HG02759 (cell line): ENCODE data around the gene EXD3.

Experiments used
- ATAC-seq: cut with Tn5 transposase; IDR thresholded peaks from one replicate; pipeline ENCODE4 v1.9.1; 2021; ENCODE audit warnings: mild to moderate bottlenecking, moderate library complexity; ENCODE audit not compliant: unreplicated experiment

The EXD3 gene

DNA sequence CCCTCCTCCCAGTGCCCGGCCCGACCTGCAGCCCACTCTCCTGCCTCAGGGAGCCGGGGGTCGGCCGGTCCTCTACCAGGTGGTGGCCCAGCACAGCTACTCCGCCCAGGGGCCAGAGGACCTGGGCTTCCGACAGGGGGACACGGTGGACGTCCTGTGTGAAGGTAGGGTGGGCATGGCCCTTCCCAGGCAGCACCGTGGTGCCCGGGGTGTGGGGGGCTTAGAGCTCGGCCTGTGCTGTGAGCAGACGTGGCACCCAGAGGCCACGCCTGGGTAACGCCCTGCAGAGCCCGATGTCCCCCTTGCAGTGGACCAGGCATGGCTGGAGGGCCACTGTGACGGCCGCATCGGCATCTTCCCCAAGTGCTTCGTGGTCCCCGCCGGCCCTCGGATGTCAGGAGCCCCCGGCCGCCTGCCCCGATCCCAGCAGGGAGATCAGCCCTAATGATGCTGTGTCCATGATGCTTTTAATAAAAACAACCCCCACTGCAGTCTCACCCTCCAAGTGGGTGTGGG lies 11.0 kb upstream of the EXD3 start:
- ATAC-seq, result no peak

DNA sequence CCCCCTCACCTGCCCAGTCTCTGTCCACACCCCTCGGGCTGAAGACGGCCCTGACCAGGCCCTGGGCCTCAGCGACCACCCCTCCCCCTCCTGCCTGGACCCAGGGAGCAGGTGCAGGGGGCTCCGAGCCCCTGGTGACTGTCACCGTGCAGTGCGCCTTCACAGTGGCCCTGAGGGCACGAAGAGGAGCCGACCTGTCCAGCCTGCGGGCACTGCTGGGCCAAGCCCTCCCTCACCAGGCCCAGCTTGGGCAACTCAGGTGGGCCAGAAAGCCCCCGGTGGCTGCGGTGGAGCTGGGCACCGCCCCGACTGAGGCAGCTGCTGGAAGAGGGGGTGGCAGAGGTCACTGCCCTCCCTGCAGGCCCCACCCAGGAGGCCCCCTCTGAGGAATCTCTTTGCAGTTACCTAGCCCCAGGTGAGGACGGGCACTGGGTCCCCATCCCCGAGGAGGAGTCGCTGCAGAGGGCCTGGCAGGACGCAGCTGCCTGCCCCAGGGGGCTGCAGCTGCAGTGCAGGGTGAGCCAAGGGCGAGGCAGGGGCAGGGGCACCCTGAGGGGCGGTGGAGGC lies 10.5 kb upstream of the EXD3 start:
- ATAC-seq, result no peak

DNA sequence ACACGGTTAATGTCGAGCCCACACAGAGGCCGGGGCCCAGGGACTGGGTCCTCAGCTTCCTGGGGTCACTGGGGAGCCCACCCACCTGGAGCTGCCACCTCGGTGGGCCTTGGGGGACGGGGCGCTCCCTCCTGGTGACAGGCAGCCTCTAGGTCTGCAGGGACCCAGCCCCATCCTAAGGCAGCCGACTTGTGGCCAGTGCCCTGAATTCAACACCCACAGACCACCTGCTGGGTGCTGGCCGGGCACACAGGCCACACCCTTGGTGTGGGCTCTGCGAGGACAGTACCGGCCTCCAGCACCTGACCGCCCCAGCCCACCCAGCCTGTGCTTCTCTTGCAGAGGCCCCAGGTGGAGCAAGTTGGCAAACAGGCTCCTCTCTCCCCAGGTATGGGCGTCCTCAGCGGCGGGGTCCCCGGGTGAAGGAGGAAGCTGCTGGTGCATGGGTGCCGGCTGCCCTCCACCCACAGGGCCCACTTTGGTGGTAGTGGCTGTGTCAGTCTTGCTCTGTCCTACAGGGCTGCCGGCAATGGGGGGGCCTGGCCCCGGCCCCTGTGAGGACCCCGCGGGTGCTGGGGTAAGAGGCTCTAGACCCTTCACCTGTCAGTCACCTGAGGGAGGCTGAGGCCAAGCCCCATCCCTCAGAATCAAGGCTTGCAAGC lies 9.9 kb upstream of the EXD3 start:
- ATAC-seq, result no peak

DNA sequence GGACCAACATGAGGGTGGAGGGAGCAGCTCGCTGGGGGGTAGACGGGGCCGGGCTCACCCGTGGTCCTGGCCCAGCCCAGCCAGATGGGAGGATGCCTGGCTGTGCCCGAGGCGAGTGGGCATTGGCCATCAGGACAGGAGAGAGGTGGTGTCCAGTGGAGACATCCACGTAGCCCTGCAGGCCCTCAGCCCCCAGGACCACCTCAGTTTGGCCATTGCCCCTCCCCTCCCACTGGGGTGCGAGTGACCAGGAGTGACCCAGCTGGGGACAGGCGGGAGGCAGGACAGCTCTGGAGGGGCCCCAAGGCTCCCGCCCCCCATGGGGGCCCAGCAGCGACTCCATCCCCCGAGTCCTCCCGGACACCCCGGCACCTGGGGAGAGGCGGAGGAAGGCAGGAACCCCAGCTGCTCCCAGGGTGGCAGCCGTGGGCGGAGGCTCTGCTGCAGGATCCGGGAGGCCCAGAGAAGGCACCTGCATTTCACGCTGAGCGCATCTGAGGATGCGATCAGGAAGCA lies 8.5 kb upstream of the EXD3 start:
- ATAC-seq, result no peak

DNA sequence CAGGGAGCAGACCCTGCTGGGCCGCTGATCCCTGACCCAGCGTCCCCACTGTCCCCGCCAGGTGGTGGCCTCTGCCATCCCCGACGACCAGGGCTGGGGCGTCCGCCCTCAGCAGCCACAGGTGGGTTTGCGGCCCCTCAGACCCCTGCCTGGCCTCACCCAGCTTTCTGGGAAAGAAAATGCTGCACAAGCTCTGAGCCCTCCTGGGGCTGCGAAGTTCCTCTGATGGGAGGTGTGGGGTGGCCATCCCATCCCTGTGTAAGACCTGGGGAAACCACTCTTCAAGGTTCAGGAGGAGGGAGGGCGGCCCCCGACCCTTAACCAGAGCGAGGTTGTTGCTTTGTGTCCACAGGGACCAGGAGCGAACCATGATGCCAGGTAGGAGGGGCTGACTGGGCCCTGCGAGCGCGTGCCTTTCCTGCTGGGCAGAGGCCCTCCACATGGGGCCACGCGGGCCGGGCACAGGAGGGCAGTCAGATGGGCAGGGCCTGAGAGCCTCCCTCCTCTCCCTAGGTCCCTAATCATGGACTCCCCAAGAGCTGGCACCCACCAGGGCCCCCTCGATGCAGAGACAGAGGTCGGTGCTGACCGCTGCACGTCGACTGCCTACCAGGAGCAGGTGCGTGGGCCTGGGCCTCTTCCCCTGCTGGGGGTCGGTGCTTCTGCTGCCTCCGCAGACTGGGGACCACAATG lies 7.9 kb upstream of the EXD3 start:
- ATAC-seq, result no peak

DNA sequence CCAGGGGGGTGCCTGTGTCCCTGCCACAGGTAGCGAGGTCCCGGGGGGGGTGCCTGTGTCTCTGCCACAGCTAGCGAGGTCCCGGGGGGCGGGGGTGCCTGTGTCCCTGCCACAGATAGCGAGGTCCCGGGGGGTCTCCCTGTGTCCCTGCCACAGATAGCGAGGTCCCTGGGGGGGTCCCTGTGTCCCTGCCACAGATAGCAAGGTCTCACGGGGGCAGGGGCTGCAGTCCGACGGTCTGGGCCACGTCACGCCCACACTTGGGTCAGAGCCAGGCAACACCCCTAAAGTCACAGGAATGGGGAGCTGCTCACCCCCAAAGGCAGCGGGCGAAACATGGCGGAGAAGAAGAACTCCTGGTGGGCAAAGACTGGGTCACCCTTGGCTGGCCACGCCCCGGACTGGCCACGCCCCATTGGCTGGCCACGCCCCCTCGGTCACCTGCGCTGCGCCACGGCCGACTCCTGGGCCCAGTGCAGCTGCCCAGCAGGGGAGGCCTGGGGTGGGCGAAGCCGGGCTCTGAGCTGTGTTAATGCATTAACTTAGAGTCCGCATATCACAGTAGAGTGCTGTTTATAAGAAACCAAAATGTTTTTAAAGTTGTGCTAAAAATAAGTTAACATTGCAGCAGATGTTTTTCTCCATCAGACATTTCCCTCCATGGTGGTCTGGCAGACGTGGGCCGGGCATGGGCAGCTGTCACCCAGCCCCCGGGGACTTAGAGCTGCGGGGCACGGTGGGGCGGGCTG lies 7.2 kb upstream of the EXD3 start:
- ATAC-seq, result no peak

DNA sequence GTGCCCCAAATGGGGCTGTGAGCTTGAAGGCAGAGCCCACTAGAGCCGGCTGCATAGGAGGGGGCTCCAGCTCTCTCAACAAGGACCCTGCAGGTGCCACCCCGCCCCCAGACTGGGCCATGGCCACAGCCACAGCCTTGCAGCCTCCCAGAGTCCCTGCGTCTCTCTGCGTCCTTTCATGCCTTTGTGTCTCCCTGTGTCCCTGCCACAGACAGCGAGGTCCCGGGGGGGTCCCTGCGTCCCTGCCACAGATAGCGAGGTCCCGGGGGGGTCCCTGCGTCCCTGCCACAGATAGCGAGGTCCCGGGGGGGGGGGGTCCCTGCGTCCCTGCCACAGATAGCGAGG lies 6.6 kb upstream of the EXD3 start:
- ATAC-seq, result no peak

DNA sequence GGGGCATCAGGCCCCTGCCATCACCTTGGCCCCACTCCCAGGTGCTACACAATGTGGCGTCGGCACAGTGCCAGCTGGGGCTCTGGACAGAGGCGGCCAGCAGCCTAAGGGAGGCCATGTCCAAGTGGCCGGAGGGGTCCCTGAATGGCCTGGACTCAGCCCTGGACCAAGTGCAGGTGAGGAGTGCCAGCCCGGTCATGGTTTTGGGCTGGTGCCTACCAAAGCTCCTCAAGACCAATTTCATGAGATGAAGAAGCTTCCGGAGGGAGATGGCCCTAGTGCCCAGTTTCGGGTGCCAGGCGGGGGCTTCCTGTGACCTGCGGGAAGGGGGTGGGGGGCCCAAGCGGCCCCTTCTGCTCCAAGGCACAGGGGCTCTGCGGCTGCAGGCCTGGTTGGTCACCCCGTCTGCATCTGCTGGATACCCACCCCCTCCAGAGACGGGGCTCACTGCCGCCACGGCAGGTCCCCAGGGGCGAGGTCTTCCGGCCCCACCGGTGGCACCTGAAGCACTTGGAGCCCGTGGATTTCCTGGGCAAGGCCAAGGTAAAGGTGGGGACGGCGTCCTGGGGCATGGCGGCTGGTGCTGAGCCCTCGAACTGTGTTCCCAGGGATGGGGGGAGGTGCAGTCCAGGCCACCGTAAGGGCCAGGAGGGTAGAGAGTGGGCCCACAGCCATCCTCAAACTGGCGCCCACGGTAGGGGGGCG lies 6.0 kb upstream of the EXD3 start:
- ATAC-seq, result no peak

DNA sequence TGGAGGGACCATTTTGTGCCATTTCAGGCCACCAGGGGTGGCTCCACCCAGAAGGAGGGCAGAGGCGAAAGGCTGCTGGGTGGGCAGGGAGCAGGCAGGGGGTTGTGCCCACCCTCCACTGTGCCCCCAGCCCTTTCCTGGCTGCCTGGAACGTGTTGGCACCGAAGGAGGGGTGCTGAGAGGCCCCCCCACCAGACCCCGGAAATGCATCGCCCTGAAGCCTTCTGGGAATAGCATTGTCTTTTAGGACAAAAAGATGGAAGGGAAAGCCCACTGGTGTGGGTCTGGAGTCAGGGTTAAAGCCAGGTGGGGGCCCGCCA lies 5.3 kb upstream of the EXD3 start:
- no peak for ATAC-seq

DNA sequence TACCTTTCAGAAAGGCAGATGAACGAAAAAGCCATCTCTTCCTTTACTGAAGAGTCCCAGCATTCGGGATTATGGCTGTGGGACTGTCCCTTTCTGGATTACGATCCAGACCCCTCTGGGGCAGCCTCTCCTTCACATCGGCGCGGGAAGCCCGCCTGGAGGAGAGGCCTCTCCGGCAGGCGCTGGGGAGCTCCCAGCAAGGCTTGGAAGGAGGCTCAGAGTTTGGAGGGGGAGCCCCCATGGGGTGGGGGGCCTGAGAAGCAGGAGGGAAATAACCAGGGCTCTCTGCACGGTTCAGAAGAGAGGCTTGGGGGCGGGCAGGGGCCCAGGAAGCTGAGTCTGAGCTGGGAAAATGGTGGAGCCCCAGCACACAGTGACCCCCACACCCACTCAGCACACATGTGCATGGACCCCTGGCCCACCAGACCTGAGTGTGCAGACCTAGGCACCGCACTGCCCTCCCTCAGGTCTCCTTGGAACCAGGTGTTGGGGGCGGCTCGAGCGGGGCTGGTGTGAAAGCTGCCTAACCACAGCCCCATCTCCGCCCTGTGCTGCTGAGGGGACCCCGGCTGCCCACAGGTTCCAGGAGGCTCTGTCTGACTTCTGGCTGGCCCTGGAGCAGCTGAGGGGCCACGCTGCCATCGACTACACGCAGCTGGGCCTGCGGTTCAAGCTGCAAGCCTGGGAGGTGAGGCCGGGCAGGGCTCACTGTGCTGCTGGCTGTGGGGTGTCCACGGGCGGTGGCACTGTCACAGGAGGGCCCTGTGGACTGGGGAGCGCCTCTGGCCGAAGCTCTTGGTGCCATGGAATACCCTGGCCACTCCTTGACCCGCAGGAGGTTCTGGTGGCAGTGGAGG lies 4.7 kb upstream of the EXD3 start:
- ATAC-seq, result no peak

DNA sequence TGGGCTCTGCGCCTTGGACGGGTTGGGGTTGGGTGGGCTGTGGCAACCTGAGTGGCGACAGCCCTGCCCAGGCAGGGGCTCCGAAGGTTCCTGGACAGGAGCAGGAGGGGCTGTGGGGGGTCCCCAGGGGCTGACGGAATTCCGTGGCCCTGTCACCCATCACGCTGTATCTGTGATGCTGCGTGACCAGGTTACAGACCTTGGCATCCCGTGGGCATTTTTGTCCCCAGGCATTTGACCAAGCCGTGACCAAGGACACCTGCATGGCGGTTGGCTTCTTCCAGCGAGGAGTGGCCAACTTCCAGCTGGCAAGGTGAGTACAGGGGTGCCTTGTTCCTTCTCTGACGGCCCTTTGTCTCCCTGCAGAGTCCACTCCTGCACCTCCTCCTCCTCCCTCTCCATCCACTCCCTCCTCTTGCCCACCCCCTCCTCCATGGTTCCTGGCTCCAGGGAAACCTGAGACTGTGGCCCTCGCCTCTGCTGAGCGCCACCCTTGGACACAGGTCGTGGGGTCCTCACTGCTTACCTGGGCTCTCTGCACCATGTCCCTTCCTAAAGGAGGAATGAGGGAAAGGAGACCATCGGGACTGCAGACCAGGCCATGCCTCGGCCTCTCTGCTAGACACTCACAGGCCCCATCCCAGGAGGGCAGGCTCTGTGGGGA lies 3.2 kb upstream of the EXD3 start:
- no peak for ATAC-seq

DNA sequence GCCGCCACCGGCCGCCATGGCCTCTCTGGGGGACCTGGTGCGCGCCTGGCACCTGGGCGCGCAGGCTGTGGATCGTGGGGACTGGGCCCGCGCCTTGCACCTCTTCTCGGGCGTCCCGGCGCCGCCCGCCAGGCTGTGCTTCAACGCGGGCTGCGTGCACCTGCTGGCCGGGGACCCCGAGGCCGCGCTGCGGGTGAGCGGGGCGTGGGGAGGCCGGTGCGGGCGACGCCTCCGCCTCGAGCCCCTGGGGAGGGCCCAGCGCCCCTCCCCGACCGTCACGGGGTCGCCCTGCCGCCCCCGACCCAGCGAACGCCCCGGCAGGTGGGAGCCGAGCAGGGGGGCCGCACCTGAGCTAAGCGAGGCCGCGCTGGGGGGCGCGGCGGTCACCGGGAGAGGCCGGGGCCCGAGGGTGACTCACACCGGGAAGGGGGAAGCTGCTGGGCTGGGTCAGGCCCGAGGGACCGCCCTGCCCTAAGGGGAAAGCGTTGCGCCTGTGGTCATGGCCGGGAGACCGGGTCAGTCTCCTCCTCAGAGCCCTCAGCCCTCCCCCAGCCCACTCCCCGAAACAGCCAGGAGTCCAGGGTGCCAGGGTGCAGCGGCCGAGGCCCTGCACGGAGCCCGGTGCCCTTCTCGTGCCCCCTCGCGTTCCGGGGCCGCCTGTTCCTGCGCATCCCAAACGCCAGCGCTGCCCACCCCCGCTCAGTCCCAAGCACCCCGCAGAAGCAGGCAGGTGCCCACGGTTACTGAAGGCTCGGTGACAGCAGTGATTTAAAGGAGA lies 741 bp upstream of the EXD3 start:
- peak; percentile 31 for ATAC-seq

DNA sequence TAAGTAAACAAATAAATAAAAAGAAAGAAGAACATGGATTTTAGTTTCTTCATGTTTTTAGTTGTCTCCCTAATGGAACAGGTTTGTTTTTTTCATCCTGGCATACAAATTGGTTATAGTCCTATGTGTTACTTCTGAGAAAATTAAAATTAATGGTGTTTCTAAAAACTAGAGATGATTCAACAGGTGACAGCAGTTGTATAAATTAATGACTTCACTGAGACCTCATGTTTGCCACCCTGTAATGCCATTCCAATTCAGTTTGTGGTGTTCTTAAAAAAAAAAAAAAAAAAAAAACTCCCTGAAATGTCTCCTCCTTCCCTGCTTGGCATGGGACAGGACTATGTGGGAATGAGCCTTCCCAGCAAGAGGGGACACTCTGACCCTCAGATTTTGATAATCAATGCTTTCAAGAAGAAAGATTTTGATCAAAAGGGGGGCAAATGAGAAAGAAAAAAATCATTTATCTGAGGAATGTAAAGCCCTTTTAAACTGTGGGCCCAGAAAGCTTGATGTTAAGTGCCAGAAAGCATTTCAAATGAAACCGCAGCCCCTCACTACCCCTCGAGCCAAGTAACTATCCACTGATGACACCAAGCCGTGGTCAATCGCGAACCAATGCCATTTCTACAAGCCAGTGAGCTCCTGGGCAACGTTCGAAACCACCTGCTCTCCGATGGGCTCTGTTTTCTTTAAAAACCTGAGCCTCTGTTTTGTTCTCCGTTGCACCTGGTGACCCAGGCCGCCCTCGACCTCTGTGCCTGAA lies 941 bp downstream of the EXD3 start:
- no peak for ATAC-seq

DNA sequence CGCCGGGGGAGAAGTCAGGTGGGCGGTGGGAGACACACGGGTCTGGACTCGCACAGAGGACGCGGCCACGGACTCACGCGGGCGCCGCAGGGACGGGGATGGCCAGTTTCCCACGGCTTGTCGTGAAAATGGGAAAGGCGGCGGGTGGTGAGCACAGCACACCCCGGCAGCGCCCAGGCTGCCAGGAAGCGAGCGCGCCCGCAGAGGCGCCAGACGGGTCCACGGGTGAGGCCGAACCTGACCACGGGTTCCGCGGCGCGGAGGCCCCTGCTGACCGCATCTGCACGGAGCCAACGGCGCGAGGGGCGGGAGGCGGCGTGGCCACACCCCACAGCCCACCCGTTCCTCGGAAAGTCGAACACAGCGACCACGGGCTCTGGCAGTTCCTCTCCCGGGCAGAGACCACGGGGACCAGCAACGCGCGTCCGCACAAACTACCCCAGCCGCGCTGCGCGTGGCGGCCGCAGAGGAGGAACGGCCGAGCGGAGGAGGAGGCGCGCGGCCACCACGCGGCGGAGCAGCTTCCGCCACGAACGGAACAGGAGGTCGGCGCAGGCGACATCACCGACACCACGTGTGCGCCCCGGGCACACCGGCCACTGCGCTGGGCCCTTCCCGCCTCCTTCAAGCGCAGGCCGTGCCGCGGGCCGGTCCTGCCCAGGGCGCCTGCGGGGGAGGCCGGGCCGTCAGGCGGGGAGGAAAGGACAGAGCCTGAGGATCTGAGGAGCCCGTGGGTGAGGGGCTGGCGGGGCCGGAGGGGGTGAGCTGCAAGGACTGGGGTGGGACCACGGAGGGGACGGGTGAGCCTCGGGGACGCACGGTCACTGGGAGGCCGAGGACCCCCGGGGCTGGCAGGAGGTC lies 5.6 kb downstream of the EXD3 start:
- no peak for ATAC-seq

DNA sequence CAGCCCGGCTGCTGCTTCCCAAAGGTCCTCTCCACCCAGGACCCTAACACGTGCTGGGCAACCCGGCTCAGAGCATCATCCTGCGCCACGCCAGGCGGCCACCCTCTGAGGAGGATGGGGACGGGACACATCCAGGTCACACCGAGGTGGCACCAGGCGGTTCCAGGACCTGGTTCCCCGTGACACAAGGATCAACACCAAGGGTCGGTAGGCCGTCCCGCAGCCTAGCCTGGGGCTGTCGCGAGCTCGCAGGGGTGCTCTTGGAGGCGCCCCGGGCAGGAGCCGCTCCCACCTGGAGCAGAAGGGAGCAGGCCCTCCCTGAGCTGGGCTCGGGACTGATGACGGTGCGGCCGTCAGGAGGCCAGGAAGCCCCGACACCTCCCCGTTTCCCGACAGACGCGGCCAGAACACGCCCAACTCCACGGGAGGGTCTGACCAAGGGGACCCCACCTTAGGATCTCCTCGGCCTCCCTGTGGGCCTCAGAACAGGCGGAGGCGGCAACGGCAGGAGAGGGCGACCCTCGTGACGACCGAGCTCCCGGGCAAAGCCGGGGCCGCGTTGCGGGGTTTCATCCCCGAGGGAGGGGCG lies 6.3 kb downstream of the EXD3 start:
- ATAC-seq, result no peak

DNA sequence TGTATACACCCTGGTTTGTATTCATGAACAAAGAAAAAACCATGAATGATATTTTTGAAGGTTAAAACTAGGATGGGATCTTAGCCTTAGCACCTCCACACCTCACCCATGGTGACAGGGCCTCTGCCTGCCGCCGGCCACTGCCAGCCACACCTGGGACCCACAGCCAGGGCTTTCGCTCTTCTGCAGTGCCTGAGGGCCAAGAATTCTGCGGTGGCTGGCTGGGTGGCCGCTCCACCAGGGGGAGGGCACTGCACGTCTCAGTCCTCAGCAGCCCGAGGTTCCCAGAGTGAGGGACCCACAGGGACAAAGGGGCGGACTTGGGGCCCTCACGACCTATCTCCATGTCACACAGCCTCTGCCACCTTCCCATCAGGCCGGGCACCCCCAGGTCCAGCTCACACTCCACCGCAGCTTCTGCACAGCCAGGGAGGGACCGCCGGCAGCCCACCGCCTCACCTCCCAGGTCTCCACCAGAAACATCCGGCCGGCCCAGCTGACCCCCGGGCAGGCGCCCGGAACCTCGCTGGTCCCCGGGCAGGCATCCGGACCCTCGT lies 6.9 kb downstream of the EXD3 start:
- ATAC-seq, result no peak
